Cerebellar cortex (tissue), 1 donor: ENCODE data around the gene CPO.

ENCODE experiments used
- DNase-seq: peaks from one replicate; pipeline ENCODE4 v3.0.0-alpha.2; 2015; ENCODE audit warnings: low spot score

Gene CPO

DNA sequence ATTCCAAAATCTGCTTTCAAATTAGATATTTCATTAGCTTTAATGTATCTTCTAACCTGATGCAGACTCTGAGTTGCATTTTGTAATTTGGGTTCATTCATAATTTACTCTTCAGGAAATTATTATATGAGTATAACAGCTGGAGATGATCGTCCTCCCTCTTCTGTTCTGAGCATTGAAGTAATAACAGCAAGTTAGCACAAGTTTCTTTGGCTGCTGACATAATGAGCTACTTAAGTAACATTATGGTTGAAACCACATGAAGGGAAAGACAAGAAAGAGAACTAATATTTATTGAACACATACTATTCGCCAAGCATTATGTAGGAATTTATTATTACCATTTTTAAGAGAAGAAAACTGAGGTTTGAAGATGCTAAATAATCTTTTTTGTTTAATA lies 75.1 kb downstream of the CPO start:
- DNase-seq = no peak

GRCh38 chr2:207015901-207016300 lies 76.6 kb downstream of the CPO start:
- DNase-seq = no peak
